GM12875 (cell line): ENCODE data around the gene CDKN1A.
"Not testable (repeated sequence)": the region's sequence is repeated elsewhere in the genome, so short reads cannot be mapped to it uniquely, and the experiment has no call there.

ENCODE experiments used
- H3K4me3 ChIP-seq: one replicate; pipeline ENCODE4 v1.5.1; 2011; ENCODE audit warnings: low read depth, low read length, control low read depth
- CTCF ChIP-seq: IDR thresholded peaks from 2 replicates; pipeline ENCODE4 v1.5.1; 2011; ENCODE audit warnings: low read depth, mild to moderate bottlenecking, control low read depth, inconsistent platforms, low read length, moderate library complexity, borderline replicate concordance; ENCODE audit not compliant: insufficient read depth

The CDKN1A gene

GRCh38 chr6:36721369-36722140, 43.0 kb downstream of the CDKN1A start:
- TF ChIP-seq CTCF: no peak
- no peak overlapping the region for H3K4me3 ChIP-seq

GRCh38 chr6:36722365-36722764, 43.9 kb downstream of the CDKN1A start:
- no peak overlapping the region for H3K4me3 ChIP-seq
- no peak for TF ChIP-seq CTCF

- TF ChIP-seq CTCF: no peak
These were observed 44.4 kb downstream of the CDKN1A start for GRCh38 chr6:36722879-36723278.

GRCh38 chr6:36723992-36724391, 45.5 kb downstream of the CDKN1A start:
- H3K4me3 ChIP-seq: not testable (repeated sequence)

More at GRCh38 chr6:36722879-36723278, 44.4 kb downstream of the CDKN1A start:
- H3K4me3 ChIP-seq: no peak overlapping the region

GRCh38 chr6:36724514-36725390, 46.2 kb downstream of the CDKN1A start:
- H3K4me3 ChIP-seq: no peak overlapping the region
- peak; percentile 43; the same call in 1 of the 2 replicates for TF ChIP-seq CTCF

GRCh38 chr6:36725581-36725980, 47.1 kb downstream of the CDKN1A start:
- no peak for TF ChIP-seq CTCF
- no peak overlapping the region for H3K4me3 ChIP-seq

- H3K4me3 ChIP-seq: no peak overlapping the region
These were observed 49.0 kb downstream of the CDKN1A start for GRCh38 chr6:36727505-36728021.

More at GRCh38 chr6:36727505-36728021, 49.0 kb downstream of the CDKN1A start:
- TF ChIP-seq CTCF: no peak
